Measurements from ENCODE around the gene EXOSC7. TPM values are rescaled to one million over a fixed set of nuclear protein-coding genes. Genes with fewer than 3 reads are reported as not detected.

The EXOSC7 gene
- total and polyA plus RNA-seq, 2 of the 4 experiments (the other 2 are of a cell fraction), result 61.6 to 62.2 TPM

DNA sequence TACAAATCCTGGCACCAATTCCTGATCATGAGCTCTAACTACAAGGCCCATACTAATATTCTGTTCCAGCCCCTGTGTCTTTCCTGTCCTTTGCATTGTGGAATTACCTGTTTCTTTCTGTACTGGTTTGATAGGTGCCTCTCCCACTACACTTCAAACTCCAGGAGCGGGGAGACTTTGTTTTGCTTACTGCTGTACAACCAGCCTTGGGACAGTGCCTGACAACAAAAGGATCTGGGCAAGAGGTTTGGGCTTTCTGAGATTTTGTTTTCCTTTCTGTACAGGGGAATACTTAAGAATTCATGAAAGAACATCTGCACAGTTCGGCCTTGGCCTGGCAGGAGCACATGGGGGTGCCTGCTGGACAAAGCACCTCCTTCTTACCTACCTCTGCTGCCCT, 45.1 kb upstream of the EXOSC7 start:
- no peak overlapping the region for H3K4me3 ChIP-seq (ENCODE audit: insufficient read depth, low read depth, low read length)
- H3K4me2 ChIP-seq (ENCODE audit: low read depth, low read length), result no peak overlapping the region
- H4K20me1 ChIP-seq (ENCODE audit: insufficient read depth, low read length), result no peaks in the 10 kb centered on the region; the same call in 1 of the 2 replicates
- ChIA-PET CTCF (no interaction called here), POLR2A (ENCODE audit: unreplicated experiment) (no interaction called here)
- peaks cover 16% of the 10 kb centered on the region; the same call in 1 of the 2 replicates for H3K9me1 ChIP-seq (ENCODE audit: insufficient read depth, low read length)
- H2AK5ac ChIP-seq (ENCODE audit: low read depth, low read length), result no peak overlapping the region
- no peaks in the 10 kb centered on the region for H3K4me1 ChIP-seq (ENCODE audit: control insufficient read depth, insufficient read depth, low read length)
- no peak overlapping the region for H2BK120ac ChIP-seq (ENCODE audit: low read depth, low read length)
- H4K91ac ChIP-seq (ENCODE audit: insufficient read depth, low read depth, low read length), result no peak overlapping the region
- H3K14ac ChIP-seq (replicated peaks; ENCODE audit: low read depth, low read length), result no peak overlapping the region
- no peak overlapping the region for H4K5ac ChIP-seq (ENCODE audit: low read depth, low read length)
- TF ChIP-seq CEBPB (IDR thresholded peaks at IDR 0.05; ENCODE audit: low read depth, low read length), result no peak
- no peak for TF ChIP-seq MAFK (IDR thresholded peaks at IDR 0.05; ENCODE audit: low read depth, low read length)
- TF ChIP-seq ELK1 (IDR thresholded peaks at IDR 0.05; ENCODE audit: borderline replicate concordance, low read depth, low read length), result no peak
- intact Hi-C loops (cut with micrococcal nuclease), result no loop called here
- DNase-seq, result no peak
- H2AFZ ChIP-seq (replicated peaks; ENCODE audit: low read length, poor library complexity), result no peak overlapping the region
- no peak overlapping the region for H3K9ac ChIP-seq (ENCODE audit: low read depth, low read length)
- H3K9me3 ChIP-seq (ENCODE audit: control insufficient read depth, insufficient read depth, low read length), result no peaks in the 10 kb centered on the region
- H3K4ac ChIP-seq (ENCODE audit: low read depth, low read length), result no peak overlapping the region
- BruUV-seq (replicated peaks), result no TSS peak
- no peak overlapping the region for H2AK9ac ChIP-seq (replicated peaks; ENCODE audit: low read depth, low read length, poor library complexity)
- peaks cover 61% of the 10 kb centered on the region for H3K36me3 ChIP-seq (ENCODE audit: control insufficient read depth, insufficient read depth, low read length)
- no peak overlapping the region for H3K23ac ChIP-seq (ENCODE audit: low read depth, low read length)
- no peak overlapping the region for H2BK5ac ChIP-seq (ENCODE audit: low read depth, low read length, poor library complexity, severe bottlenecking)
- H2BK15ac ChIP-seq (ENCODE audit: low read depth, low read length), result no peak overlapping the region
- dilution Hi-C loops (cut with HindIII; ENCODE audit: low sequenced_read_pairs, unreplicated experiment), result no loop called here
- no peak overlapping the region for H2BK20ac ChIP-seq (ENCODE audit: low read depth, low read length)
- no peak overlapping the region for H3K18ac ChIP-seq (ENCODE audit: low read depth, low read length)
- ATAC-seq (ENCODE audit: low read depth), result no peak
- peaks cover 5 to 12% of the 10 kb centered on the region in 2 experiments; a peak in 3 of 4 replicates for H3K79me1 ChIP-seq (ENCODE audit: low read depth in 1 of 2, low read length in 2 of 2)
- H3K27ac ChIP-seq (ENCODE audit: insufficient read depth, low read length), result no peak overlapping the region
- no peaks in the 10 kb centered on the region for H3K27me3 ChIP-seq (ENCODE audit: control insufficient read depth, insufficient read depth, low read length)
- H3K56ac ChIP-seq (ENCODE audit: extremely low read depth, insufficient read depth, low read length), result no peak overlapping the region
- no CpG with 5 or more reads among the region's 2 CpGs for WGBS, 2 experiments (ENCODE audit: extremely low coverage in 2 of 2, insufficient read length in 1 of 2)
- no peak overlapping the region for H4K8ac ChIP-seq (ENCODE audit: low read depth in 2 of 2, low read length in 2 of 2)
- in situ Hi-C loops (cut with MboI; ENCODE audit: low sequenced_read_pairs), result no loop called here

Data from IMR-90 (cell line).